Osteoblast (primary cell): Measurements from ENCODE around the gene ALPL. TPM values are rescaled to one million over a fixed set of nuclear protein-coding genes. Genes with fewer than 3 reads are reported as not detected.

Experiments used
- DNase-seq: peaks from one replicate; pipeline ENCODE4 v3.0.0; 2011; ENCODE audit warnings: low spot score, mixed read lengths; ENCODE audit not compliant: insufficient read length; ENCODE audit errors: missing footprints
- H2AFZ ChIP-seq: 2 replicates; pipeline ENCODE4 v1.6.0; 2011; ENCODE audit warnings: mild to moderate bottlenecking, low read length
- H3K27ac ChIP-seq: 2 replicates; pipeline ENCODE4 v1.5.1; 2011; ENCODE audit warnings: mild to moderate bottlenecking, low read depth, low read length, moderate library complexity
- H3K27me3 ChIP-seq: 2 replicates; pipeline ENCODE4 v1.6.0; 2012; ENCODE audit warnings: mild to moderate bottlenecking, control low read depth, inconsistent platforms, low read length, moderate library complexity; ENCODE audit not compliant: insufficient read depth
- H3K36me3 ChIP-seq: 2 replicates; pipeline ENCODE4 v1.5.1; 2011; ENCODE audit warnings: mild to moderate bottlenecking, low read length, control low read depth, moderate library complexity; ENCODE audit not compliant: insufficient read depth
- H3K4me1 ChIP-seq: 2 replicates; pipeline ENCODE4 v1.5.1; 2011; ENCODE audit warnings: mild to moderate bottlenecking, low read length, control low read depth, moderate library complexity; ENCODE audit not compliant: insufficient read depth
- H3K4me2 ChIP-seq: 2 replicates; pipeline ENCODE4 v1.6.0; 2011; ENCODE audit warnings: mild to moderate bottlenecking, low read length; ENCODE audit not compliant: insufficient read depth
- H3K4me3 ChIP-seq: fragments of 200-600 bp; sonication (generic); 3 replicates; pipeline ENCODE4 v1.5.1; 2012; ENCODE audit warnings: mild to moderate bottlenecking, low read length, inconsistent platforms; ENCODE audit not compliant: insufficient read depth
- H3K79me2 ChIP-seq: 2 replicates; pipeline ENCODE4 v1.6.0; 2012; ENCODE audit warnings: mild to moderate bottlenecking, low read length, control low read depth, inconsistent platforms; ENCODE audit not compliant: insufficient read depth
- H3K9me3 ChIP-seq: 2 replicates; pipeline ENCODE4 v1.5.1; 2011; ENCODE audit warnings: low read depth, low read length, control low read depth
- H4K20me1 ChIP-seq: 2 replicates; pipeline ENCODE4 v1.6.0; 2012; ENCODE audit warnings: mild to moderate bottlenecking, low read length, control low read depth; ENCODE audit not compliant: insufficient read depth
- CTCF ChIP-seq: IDR thresholded peaks from 2 replicates; pipeline ENCODE4 v1.5.1; 2011; ENCODE audit warnings: mild to moderate bottlenecking, low read depth, low read length, moderate library complexity; ENCODE audit errors: extremely low read depth
- total RNA-seq: library from RNA; depleted of rRNA; stranded (reverse); fragments of >200 nt; gene quantifications from 2 replicates; pipeline ENCODE4 v1.2.3, GENCODE V29; 2012

ALPL gene
- total RNA-seq, 1 donor = 8.0 TPM

- DNase-seq = no peak
- no peak overlapping the region for H2AFZ ChIP-seq
- H3K27me3 ChIP-seq = peaks cover 34% of the 10 kb centered on the region
Observed at GRCh38 chr1:21624571-21625389, 115.6 kb downstream of the ALPL start.

GRCh38 chr1:21625390-21626190, 116.4 kb downstream of the ALPL start:
- H3K4me2 ChIP-seq = no peak overlapping the region
- H3K4me3 ChIP-seq = no peak overlapping the region
- H3K27ac ChIP-seq = no peak overlapping the region
- no peaks in the 10 kb centered on the region for H3K79me2 ChIP-seq
- TF ChIP-seq CTCF = no peak
- H2AFZ ChIP-seq = no peak overlapping the region
- no peaks in the 10 kb centered on the region for H3K36me3 ChIP-seq
- H3K4me1 ChIP-seq = no peaks in the 10 kb centered on the region
- DNase-seq = no peak
- H3K27me3 ChIP-seq = peaks cover 28% of the 10 kb centered on the region
- no peaks in the 10 kb centered on the region for H3K9me3 ChIP-seq
- no peaks in the 10 kb centered on the region for H4K20me1 ChIP-seq

More at GRCh38 chr1:21624571-21625389, 115.6 kb downstream of the ALPL start:
- no peak overlapping the region for H3K4me3 ChIP-seq
- no peaks in the 10 kb centered on the region for H3K79me2 ChIP-seq
- no peaks in the 10 kb centered on the region for H4K20me1 ChIP-seq
- no peaks in the 10 kb centered on the region for H3K9me3 ChIP-seq
- H3K36me3 ChIP-seq = no peaks in the 10 kb centered on the region
- TF ChIP-seq CTCF = no peak
- H3K27ac ChIP-seq = no peak overlapping the region
- H3K4me2 ChIP-seq = no peak overlapping the region
- H3K4me1 ChIP-seq = no peaks in the 10 kb centered on the region

GRCh38 chr1:21626921-21627339, 117.7 kb downstream of the ALPL start:
- no peak overlapping the region for H2AFZ ChIP-seq
- no peaks in the 10 kb centered on the region for H3K36me3 ChIP-seq
- H3K9me3 ChIP-seq = no peaks in the 10 kb centered on the region
- no peak overlapping the region for H3K27ac ChIP-seq
- no peak for TF ChIP-seq CTCF
- H3K4me3 ChIP-seq = no peak overlapping the region
- no peaks in the 10 kb centered on the region for H3K4me1 ChIP-seq
- H3K79me2 ChIP-seq = no peaks in the 10 kb centered on the region
- peaks cover 15% of the 10 kb centered on the region for H3K27me3 ChIP-seq
- no peaks in the 10 kb centered on the region for H4K20me1 ChIP-seq
- peak; percentile 89 for DNase-seq
- H3K4me2 ChIP-seq = no peak overlapping the region

Other genes with a start within 250 kb of the ALPL start
- 32.6 and 34.8 TPM in 2 replicates for gene ECE1, start 219.0 kb upstream of the ALPL start, total RNA-seq
- gene NBPF3, start 69.3 kb upstream of the ALPL start, total RNA-seq = 12.4 and 24.6 TPM in 2 replicates
- gene RAP1GAP, start 159.9 kb downstream of the ALPL start, total RNA-seq = under 0.01 and 0.29 TPM in 2 replicates